ENCODE data around the gene NKAIN2. TPM values are rescaled to one million over a fixed set of nuclear protein-coding genes. Genes with fewer than 3 reads are reported as not detected.

NKAIN2 gene
- total and polyA plus RNA-seq, 9 of the 15 experiments (the other 6 are each of a cell fraction or from before 2014, with no cell fraction given) = not detected

DNA sequence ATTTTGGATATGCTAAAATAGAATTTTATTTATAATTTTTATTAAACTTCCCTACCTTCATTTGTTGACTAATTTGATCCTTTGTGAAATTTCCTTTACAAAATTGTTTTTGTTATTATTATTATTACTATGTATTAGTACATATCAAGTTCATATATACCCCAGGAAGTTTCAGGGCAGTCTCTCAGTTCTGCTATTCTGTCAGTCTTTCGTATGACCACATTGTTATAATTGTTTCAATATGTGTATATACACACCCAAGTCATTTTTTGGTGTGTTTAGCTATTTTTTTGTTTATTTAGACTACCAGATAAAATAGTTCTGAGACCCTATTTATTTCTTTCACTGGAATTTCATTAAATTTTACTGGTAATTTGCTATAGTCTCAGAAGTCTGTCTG lies 72.1 kb downstream of the NKAIN2 start (continued):
- TF ChIP-seq, protein P1, sequence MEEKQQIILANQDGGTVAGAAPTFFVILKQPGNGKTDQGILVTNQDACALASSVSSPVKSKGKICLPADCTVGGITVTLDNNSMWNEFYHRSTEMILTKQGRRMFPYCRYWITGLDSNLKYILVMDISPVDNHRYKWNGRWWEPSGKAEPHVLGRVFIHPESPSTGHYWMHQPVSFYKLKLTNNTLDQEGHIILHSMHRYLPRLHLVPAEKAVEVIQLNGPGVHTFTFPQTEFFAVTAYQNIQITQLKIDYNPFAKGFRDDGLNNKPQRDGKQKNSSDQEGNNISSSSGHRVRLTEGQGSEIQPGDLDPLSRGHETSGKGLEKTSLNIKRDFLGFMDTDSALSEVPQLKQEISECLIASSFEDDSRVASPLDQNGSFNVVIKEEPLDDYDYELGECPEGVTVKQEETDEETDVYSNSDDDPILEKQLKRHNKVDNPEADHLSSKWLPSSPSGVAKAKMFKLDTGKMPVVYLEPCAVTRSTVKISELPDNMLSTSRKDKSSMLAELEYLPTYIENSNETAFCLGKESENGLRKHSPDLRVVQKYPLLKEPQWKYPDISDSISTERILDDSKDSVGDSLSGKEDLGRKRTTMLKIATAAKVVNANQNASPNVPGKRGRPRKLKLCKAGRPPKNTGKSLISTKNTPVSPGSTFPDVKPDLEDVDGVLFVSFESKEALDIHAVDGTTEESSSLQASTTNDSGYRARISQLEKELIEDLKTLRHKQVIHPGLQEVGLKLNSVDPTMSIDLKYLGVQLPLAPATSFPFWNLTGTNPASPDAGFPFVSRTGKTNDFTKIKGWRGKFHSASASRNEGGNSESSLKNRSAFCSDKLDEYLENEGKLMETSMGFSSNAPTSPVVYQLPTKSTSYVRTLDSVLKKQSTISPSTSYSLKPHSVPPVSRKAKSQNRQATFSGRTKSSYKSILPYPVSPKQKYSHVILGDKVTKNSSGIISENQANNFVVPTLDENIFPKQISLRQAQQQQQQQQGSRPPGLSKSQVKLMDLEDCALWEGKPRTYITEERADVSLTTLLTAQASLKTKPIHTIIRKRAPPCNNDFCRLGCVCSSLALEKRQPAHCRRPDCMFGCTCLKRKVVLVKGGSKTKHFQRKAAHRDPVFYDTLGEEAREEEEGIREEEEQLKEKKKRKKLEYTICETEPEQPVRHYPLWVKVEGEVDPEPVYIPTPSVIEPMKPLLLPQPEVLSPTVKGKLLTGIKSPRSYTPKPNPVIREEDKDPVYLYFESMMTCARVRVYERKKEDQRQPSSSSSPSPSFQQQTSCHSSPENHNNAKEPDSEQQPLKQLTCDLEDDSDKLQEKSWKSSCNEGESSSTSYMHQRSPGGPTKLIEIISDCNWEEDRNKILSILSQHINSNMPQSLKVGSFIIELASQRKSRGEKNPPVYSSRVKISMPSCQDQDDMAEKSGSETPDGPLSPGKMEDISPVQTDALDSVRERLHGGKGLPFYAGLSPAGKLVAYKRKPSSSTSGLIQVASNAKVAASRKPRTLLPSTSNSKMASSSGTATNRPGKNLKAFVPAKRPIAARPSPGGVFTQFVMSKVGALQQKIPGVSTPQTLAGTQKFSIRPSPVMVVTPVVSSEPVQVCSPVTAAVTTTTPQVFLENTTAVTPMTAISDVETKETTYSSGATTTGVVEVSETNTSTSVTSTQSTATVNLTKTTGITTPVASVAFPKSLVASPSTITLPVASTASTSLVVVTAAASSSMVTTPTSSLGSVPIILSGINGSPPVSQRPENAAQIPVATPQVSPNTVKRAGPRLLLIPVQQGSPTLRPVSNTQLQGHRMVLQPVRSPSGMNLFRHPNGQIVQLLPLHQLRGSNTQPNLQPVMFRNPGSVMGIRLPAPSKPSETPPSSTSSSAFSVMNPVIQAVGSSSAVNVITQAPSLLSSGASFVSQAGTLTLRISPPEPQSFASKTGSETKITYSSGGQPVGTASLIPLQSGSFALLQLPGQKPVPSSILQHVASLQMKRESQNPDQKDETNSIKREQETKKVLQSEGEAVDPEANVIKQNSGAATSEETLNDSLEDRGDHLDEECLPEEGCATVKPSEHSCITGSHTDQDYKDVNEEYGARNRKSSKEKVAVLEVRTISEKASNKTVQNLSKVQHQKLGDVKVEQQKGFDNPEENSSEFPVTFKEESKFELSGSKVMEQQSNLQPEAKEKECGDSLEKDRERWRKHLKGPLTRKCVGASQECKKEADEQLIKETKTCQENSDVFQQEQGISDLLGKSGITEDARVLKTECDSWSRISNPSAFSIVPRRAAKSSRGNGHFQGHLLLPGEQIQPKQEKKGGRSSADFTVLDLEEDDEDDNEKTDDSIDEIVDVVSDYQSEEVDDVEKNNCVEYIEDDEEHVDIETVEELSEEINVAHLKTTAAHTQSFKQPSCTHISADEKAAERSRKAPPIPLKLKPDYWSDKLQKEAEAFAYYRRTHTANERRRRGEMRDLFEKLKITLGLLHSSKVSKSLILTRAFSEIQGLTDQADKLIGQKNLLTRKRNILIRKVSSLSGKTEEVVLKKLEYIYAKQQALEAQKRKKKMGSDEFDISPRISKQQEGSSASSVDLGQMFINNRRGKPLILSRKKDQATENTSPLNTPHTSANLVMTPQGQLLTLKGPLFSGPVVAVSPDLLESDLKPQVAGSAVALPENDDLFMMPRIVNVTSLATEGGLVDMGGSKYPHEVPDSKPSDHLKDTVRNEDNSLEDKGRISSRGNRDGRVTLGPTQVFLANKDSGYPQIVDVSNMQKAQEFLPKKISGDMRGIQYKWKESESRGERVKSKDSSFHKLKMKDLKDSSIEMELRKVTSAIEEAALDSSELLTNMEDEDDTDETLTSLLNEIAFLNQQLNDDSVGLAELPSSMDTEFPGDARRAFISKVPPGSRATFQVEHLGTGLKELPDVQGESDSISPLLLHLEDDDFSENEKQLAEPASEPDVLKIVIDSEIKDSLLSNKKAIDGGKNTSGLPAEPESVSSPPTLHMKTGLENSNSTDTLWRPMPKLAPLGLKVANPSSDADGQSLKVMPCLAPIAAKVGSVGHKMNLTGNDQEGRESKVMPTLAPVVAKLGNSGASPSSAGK (IDR thresholded peaks at IDR 0.05) = no peak
- no peak for TF ChIP-seq NFIC (IDR thresholded peaks at IDR 0.05)
- TF ChIP-seq PCBP1 (IDR thresholded peaks at IDR 0.05; ENCODE audit: low read depth, low read length, poor library complexity, severe bottlenecking) = no peak
